Umbilical cord (tissue), 2 donors: ENCODE data around the gene VPS41. TPM values are rescaled to one million over a fixed set of nuclear protein-coding genes. Genes with fewer than 3 reads are reported as not detected.
"Not testable (repeated sequence)": the region's sequence is repeated elsewhere in the genome, so short reads cannot be mapped to it uniquely, and the experiment has no call there.

Experiments
- DNase-seq: peaks from one replicate; pipeline ENCODE4 v3.0.0-alpha.2; 2015; ENCODE audit warnings: low spot score
- total RNA-seq: library from RNA; depleted of rRNA; stranded (reverse); fragments of >200 nt; gene quantifications from one replicate; pipeline ENCODE4 v1.2.3, GENCODE V29; 2014; ENCODE audit warnings: low replicate concordance; ENCODE audit not compliant: insufficient read depth

Gene VPS41
- total RNA-seq, 1 donor from 2014 or later: 30.8 TPM

GRCh38 chr7:38855867-38856266 lies 53.1 kb downstream of the VPS41 start:
- DNase-seq: no peak

GRCh38 chr7:38855386-38855785 lies 53.6 kb downstream of the VPS41 start:
- no peak for DNase-seq

- not testable (repeated sequence) for DNase-seq
Observed at GRCh38 chr7:38854947-38855346, 54.0 kb downstream of the VPS41 start.

- no peak for DNase-seq
Observed at GRCh38 chr7:38851321-38851720, 57.7 kb downstream of the VPS41 start.

- no peak for DNase-seq
Observed at GRCh38 chr7:38846280-38846679, 62.7 kb downstream of the VPS41 start.

GRCh38 chr7:38844952-38845563 lies 63.9 kb downstream of the VPS41 start:
- no peak for DNase-seq

GRCh38 chr7:38842746-38843145 lies 66.2 kb downstream of the VPS41 start:
- no peak for DNase-seq

- no peak for DNase-seq
Observed at GRCh38 chr7:38840736-38841460, 68.1 kb downstream of the VPS41 start.

- DNase-seq: no peak
Observed at GRCh38 chr7:38839851-38840250, 69.1 kb downstream of the VPS41 start.

- DNase-seq: no peak
Observed at GRCh38 chr7:38838725-38839385, 70.1 kb downstream of the VPS41 start.

GRCh38 chr7:38834357-38834756 lies 74.6 kb downstream of the VPS41 start:
- no peak for DNase-seq

- no peak for DNase-seq
Observed at GRCh38 chr7:38833329-38833728, 75.7 kb downstream of the VPS41 start.

GRCh38 chr7:38831259-38831996 lies 77.6 kb downstream of the VPS41 start:
- no peak for DNase-seq

GRCh38 chr7:38830826-38831225 lies 78.2 kb downstream of the VPS41 start:
- DNase-seq: no peak

- DNase-seq: no peak
Observed at GRCh38 chr7:38829488-38830165, 79.4 kb downstream of the VPS41 start.

- no peak for DNase-seq
Observed at GRCh38 chr7:38828026-38828425, 81.0 kb downstream of the VPS41 start.

GRCh38 chr7:38825721-38826440 lies 83.1 kb downstream of the VPS41 start:
- DNase-seq: peak; percentile 59

GRCh38 chr7:38824948-38825347 lies 84.0 kb downstream of the VPS41 start:
- no peak for DNase-seq

- no peak for DNase-seq
Observed at GRCh38 chr7:38822549-38822948, 86.4 kb downstream of the VPS41 start.

GRCh38 chr7:38820571-38820970 lies 88.4 kb downstream of the VPS41 start:
- no peak for DNase-seq

GRCh38 chr7:38819463-38819862 lies 89.5 kb downstream of the VPS41 start:
- no peak for DNase-seq
